Occipital lobe (tissue), 3 donors: ENCODE measurements around the gene STXBP5L. TPM values are rescaled to one million over a fixed set of nuclear protein-coding genes. Genes with fewer than 3 reads are reported as not detected.
"Not testable (repeated sequence)": the region's sequence is repeated elsewhere in the genome, so short reads cannot be mapped to it uniquely, and the experiment has no call there.

Experiments
- DNase-seq: peaks from one replicate; lab custom pipeline; 2025; lab: John Stamatoyannopoulos, UW
- small RNA-seq: library from RNA; depleted of rRNA; stranded (forward); fragments of <200 nt; gene quantifications from one replicate; pipeline ENCODE3, GENCODE V24; 2014
- total RNA-seq: library from RNA; depleted of rRNA; stranded (reverse); fragments of >200 nt; gene quantifications from one replicate; pipeline ENCODE4 v1.2.3, GENCODE V29; 2014

Gene STXBP5L
- total RNA-seq, 1 donor from 2014 or later: 18.6 TPM

DNA sequence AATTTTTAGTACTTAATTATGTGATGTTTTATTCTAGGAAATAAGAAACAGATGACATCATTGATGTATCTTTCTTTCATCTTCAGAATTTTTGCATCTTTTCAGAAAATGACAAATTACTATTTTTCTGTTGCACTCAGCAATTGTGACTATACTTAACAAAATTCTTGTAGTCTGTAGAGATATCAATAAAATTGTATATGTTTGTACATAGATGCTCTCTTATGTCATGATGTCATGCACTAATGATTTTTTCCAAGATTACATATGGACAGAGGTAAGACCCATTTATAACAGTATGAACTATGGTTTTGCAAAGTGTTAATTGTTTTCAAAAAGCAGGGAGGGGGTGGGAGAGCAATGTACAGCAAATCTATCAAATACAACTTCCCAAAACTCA, 516.5 kb downstream of the STXBP5L start:
- DNase-seq: no peak

GRCh38 chr3:121430664-121431215, 522.7 kb downstream of the STXBP5L start:
- DNase-seq: no peak

DNA sequence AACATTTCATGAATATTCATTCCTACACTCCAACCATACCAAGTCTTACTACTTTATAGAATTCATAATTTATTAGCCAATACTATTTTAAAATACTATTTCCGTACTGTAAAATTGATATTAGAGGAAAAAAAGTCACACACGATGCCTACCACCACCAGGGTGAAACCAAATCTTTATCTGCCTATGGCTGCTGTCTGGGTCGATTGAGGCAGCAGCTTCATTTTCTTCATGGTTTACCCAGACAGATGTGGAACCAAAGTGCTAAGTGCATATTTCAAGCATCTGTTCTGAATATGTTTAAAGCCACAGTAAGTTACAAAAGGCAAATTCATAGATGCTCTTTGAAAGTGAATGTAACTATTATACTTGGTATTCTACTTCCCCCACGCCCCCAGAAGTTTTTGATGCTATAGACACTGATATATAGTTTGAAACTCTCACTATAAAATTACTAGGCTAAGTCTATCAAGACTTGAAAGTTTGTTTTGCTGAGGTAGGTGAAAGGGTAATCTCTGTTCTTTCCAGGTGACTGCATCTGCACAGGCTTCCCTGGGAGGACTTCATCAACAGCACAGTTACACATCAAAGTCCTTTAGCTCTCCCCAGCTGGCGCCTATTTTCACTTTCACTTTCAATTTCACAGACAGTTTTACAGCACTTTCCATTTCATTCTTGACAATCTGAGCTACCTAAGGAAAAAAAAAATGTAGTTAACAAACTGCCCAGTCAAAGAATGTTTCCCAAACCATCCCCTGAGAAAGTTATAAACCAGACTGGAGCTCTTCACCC, 523.9 kb downstream of the STXBP5L start:
- no peak for DNase-seq

- DNase-seq: no peak
Observed at GRCh38 chr3:121436074-121436473, 528.1 kb downstream of the STXBP5L start.

- DNase-seq: no peak
Observed at GRCh38 chr3:121436641-121437040, 528.6 kb downstream of the STXBP5L start.

DNA sequence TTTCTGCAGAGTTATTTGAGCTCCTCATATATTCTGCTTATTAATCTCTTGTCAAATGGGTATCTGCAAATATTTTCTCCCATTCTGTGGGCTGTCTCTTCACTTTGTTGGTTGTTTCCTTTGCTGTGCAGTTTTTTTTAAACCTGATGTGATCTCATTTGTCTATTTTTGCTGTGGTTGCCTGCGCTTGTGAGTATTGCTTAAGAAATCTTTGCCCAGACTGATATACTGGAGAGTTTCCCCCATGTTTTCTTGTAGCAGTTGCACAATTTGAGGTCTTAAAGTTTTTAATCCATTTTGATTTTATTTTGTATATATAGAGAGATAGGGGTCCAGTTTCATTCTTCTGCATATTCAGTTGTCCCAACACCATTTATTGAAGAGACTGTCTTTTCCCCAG, 535.5 kb downstream of the STXBP5L start:
- DNase-seq: no peak

GRCh38 chr3:121451752-121452151, 543.7 kb downstream of the STXBP5L start:
- not testable (repeated sequence) for DNase-seq

- DNase-seq: no peak
Observed at GRCh38 chr3:121462565-121462964, 554.6 kb downstream of the STXBP5L start.

GRCh38 chr3:121463745-121464144, 555.7 kb downstream of the STXBP5L start:
- no peak for DNase-seq

DNA sequence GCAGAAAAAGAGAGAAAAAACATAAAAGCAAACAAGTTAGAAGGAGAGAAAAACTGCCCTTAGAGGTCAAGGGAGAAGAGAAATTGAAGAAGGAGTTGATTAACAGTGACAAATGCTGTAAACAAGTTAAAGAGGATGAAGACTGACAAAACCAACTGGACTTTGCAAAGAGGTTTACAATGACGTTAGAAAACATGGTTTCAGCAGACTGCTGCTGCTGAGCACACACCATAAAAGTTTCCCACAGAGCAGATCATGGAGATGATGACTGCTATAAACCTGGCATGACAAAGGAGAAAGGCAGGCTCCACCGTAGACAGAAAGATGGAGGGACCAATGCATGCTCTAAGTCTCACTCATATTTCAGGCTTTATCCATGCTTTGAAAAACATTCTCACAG, 559.1 kb downstream of the STXBP5L start:
- DNase-seq: no peak

DNA sequence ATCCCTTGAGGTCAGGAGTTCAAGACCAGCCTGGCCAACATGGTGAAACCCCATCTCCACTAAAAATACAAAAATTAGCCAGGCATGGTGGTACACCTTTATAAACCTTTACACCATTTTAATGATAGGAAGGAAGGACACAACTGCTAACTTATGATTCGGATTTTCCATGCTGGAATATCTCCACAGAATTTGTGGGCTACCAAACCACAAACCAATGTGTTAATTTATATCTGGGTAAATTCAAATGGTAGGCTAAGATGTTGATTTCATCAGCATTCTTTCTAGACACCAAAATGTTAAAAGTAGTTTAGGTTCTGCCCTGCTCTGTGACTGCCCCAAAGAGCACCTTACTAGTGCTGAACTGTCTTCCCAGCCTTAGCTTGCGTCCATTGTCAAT, 565.0 kb downstream of the STXBP5L start:
- no peak for DNase-seq

Small RNA genes within 50 kb of the gene (small RNA-seq; reads per million reads assigned to genes)
- gene MIR5682: 0.09 reads per million

Other genes starting within 250 kb of the STXBP5L start
- gene HGD, start 226.0 kb upstream of the STXBP5L start, total RNA-seq: 1.1 TPM
- 12.6 TPM for gene RABL3, start 165.7 kb upstream of the STXBP5L start, total RNA-seq
- gene GTF2E1, start 165.5 kb upstream of the STXBP5L start, total RNA-seq: 21.4 TPM